Measurements from ENCODE around the gene LZIC. TPM values are rescaled to one million over a fixed set of nuclear protein-coding genes. Genes with fewer than 3 reads are reported as not detected.
A peak's percentile ranks its signal among the peaks of the same experiment; 100 is the strongest.

LZIC gene
- polyA plus RNA-seq, 1 experiment = 9.1 TPM

- no peak overlapping the region for H3K4me3 ChIP-seq (ENCODE audit: low read depth, low read length)
- CTCF ChIA-PET = interaction anchor here (0.7 to 4.2 kb wide), 4 partner anchors 14 to 275 kb away, joined by 3 to 21 read pairs (median 3); no protein-coding TSS in a partner anchor
- POLR2A ChIA-PET = interaction anchor here (0.6 kb wide), 1 partner anchor 190 kb away, joined by 4 read pairs; no protein-coding TSS in a partner anchor
- DNase-seq (ENCODE audit: low read depth) = no peak
- H3K36me3 ChIP-seq (ENCODE audit: control insufficient read depth, insufficient read depth, low read length) = no peaks in the 10 kb centered on the region
- TF ChIP-seq CTCF (IDR thresholded peaks at IDR 0.05; ENCODE audit: insufficient read depth, low read depth, low read length) = no peak
- no peaks in the 10 kb centered on the region for H3K27me3 ChIP-seq (ENCODE audit: control insufficient read depth, insufficient read depth, low read length)
Measured at GRCh38 chr1:9891207-9891606, 52.0 kb downstream of the LZIC start.

- TF ChIP-seq CTCF (IDR thresholded peaks at IDR 0.05; ENCODE audit: insufficient read depth, low read depth, low read length) = no peak
- Histone ChIP-seq H3K4me3 (ENCODE audit: low read depth, low read length) (no peak overlapping the region), H3K36me3 (ENCODE audit: control insufficient read depth, insufficient read depth, low read length) (no peaks in the 10 kb centered on the region), H3K27me3 (ENCODE audit: control insufficient read depth, insufficient read depth, low read length) (no peaks in the 10 kb centered on the region)
- POLR2A ChIA-PET = no interaction called here
- DNase-seq (ENCODE audit: low read depth) = peak; percentile 61
- CTCF ChIA-PET = interaction anchor here (0.6 to 4.2 kb wide), 8 partner anchors 14 to 565 kb away, joined by 3 to 21 read pairs (median 3); no protein-coding TSS in a partner anchor
Measured at GRCh38 chr1:9890224-9890731, 52.9 kb downstream of the LZIC start.

- CTCF ChIA-PET = interaction anchor here (1.3 to 4.2 kb wide), 3 partner anchors 13 to 263 kb away, joined by 3 to 21 read pairs (median 4); no protein-coding TSS in a partner anchor
- no peak for DNase-seq (ENCODE audit: low read depth)
- no peak overlapping the region for H3K4me3 ChIP-seq (ENCODE audit: low read depth, low read length)
- TF ChIP-seq CTCF (IDR thresholded peaks at IDR 0.05; ENCODE audit: insufficient read depth, low read depth, low read length) = no peak
- no peaks in the 10 kb centered on the region for H3K36me3 ChIP-seq (ENCODE audit: control insufficient read depth, insufficient read depth, low read length)
- POLR2A ChIA-PET = no interaction called here
- no peaks in the 10 kb centered on the region for H3K27me3 ChIP-seq (ENCODE audit: control insufficient read depth, insufficient read depth, low read length)
Measured at GRCh38 chr1:9889411-9889810, 53.8 kb downstream of the LZIC start.

- TF ChIP-seq CTCF (IDR thresholded peaks at IDR 0.05; ENCODE audit: insufficient read depth, low read depth, low read length) = no peak
- H3K27me3 ChIP-seq (ENCODE audit: control insufficient read depth, insufficient read depth, low read length) = no peaks in the 10 kb centered on the region
- no peaks in the 10 kb centered on the region for H3K36me3 ChIP-seq (ENCODE audit: control insufficient read depth, insufficient read depth, low read length)
- POLR2A ChIA-PET = no interaction called here
- no peak overlapping the region for H3K4me3 ChIP-seq (ENCODE audit: low read depth, low read length)
- CTCF ChIA-PET = interaction anchor here (1.2 to 4.2 kb wide), 3 partner anchors 13 to 262 kb away, joined by 3 to 21 read pairs (median 4); no protein-coding TSS in a partner anchor
- DNase-seq (ENCODE audit: low read depth) = no peak
Measured at GRCh38 chr1:9888886-9889285, 54.3 kb downstream of the LZIC start.

- no peak for TF ChIP-seq CTCF (IDR thresholded peaks at IDR 0.05; ENCODE audit: insufficient read depth, low read depth, low read length)
- ChIA-PET CTCF (interaction anchor here (4.2 kb wide), 1 partner anchor 11 kb away, joined by 21 read pairs; no protein-coding TSS in a partner anchor), POLR2A (no interaction called here)
- H3K27me3 ChIP-seq (ENCODE audit: control insufficient read depth, insufficient read depth, low read length) = no peaks in the 10 kb centered on the region
- no peaks in the 10 kb centered on the region for H3K36me3 ChIP-seq (ENCODE audit: control insufficient read depth, insufficient read depth, low read length)
- H3K4me3 ChIP-seq (ENCODE audit: low read depth, low read length) = no peak overlapping the region
- DNase-seq (ENCODE audit: low read depth) = no peak
Measured at GRCh38 chr1:9887070-9887469, 56.1 kb downstream of the LZIC start.
